ENCODE measurements around the gene OTOG.

The OTOG gene

DNA sequence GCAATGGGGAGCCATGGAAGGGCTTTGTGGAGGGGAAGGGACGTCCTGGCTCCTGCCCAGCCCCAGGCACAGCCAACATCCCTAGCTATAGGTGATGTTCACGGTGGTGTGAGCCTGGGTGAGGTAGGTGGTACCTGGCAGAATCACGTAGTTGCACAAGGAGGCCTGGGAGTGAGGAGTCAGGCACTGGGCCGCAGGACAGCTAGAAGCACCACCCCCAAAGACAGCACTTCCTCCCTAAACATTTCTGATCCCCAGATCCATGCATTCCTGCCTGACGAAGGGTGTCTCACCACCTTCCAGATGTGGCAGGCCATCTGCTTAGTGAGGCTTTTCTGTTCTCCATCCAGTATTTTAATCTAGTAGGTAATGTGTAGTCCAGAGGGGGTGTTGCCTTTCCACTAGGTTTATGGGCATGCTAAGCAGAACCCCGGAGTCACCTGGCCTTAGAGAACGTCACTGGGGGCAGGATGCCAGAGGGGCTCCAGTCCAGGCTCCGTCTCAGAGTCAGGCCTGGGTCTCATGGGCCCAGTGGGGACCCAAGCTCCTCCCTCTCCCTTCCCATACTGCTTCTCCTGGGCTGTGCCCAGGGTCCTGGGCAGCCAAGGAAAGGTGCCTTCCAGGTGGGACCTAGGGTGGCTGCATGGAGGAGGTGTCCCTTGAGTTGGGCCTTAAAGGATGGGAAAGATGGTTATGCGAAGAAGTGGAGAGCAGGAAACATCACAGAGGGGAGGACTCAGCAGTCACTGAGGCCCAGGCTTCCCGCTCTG lies 56.2 kb downstream of the OTOG start:
- no peak overlapping the region for H3K27ac Mint-ChIP-seq

DNA sequence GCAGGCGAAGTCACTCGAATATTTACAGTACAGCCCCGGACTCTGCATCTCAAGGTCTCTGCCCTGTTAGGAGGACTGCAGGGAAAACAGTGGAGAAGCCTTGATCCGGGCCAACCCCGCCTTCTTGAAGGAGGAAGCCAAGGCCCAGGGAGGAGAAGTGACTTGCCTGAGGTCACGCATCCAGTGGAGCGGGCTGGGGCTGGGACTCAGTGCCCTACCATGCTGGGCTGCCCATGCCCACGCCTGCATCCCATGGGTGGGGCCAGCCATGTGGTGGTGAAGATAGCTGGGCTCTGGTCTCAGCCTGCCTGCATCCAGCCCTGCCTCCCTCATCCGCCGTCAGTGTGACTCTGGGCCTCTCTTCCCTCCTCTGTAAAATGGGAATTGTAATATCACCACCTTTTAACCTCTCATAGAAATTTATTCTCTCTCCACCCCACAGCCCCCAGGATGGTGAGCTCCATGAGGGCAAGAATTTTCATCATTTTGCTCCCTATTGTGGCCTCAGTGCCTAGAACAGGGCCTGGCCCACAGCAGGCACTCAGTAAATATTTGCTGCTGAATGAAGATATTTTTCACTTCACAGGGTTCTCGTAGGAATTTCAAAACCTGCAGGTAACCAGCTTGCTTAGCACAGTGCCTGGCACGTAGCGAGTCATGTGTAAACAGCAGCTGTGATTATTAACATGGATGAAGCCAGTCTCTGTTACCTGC lies 57.3 kb downstream of the OTOG start:
- no peaks in the 10 kb centered on the region for H3K36me3 Mint-ChIP-seq (ENCODE audit: low read depth)
- no peak overlapping the region for H3K27ac Mint-ChIP-seq
- H3K4me1 Mint-ChIP-seq (ENCODE audit: low read depth), result peaks cover 4% of the 10 kb centered on the region
- H3K4me3 Mint-ChIP-seq, result no peak overlapping the region
- H3K9me3 Mint-ChIP-seq, result no peaks in the 10 kb centered on the region
- no peaks in the 10 kb centered on the region for H3K27me3 Mint-ChIP-seq

More for the DNA sequence above, 56.2 kb downstream of the OTOG start:
- Mint-ChIP-seq H3K36me3 (ENCODE audit: low read depth) (no peaks in the 10 kb centered on the region), H3K27me3 (no peaks in the 10 kb centered on the region), H3K4me3 (no peak overlapping the region), H3K9me3 (no peaks in the 10 kb centered on the region), H3K4me1 (ENCODE audit: low read depth) (peaks cover 4% of the 10 kb centered on the region)

DNA sequence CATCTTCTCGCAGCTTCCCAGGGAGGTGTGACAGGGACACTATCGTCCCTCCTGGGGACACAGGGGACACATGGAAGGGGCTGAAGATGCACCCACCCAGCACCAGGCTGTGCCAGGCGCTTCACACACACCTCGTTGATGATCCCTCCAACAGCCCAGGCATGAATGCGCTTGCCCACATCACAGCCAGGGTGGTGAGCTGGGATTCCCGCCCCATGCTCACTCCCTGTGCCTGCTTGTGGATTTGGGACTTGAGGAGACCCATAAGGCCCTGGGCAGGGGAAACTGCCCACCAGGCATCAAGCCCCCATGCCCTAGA lies 57.8 kb downstream of the OTOG start:
- no peaks in the 10 kb centered on the region for H3K36me3 Mint-ChIP-seq (ENCODE audit: low read depth)
- H3K27ac Mint-ChIP-seq, result no peak overlapping the region
- H3K4me3 Mint-ChIP-seq, result no peak overlapping the region
- no peaks in the 10 kb centered on the region for H3K9me3 Mint-ChIP-seq
- peaks cover 4% of the 10 kb centered on the region for H3K4me1 Mint-ChIP-seq (ENCODE audit: low read depth)
- H3K27me3 Mint-ChIP-seq, result no peaks in the 10 kb centered on the region

DNA sequence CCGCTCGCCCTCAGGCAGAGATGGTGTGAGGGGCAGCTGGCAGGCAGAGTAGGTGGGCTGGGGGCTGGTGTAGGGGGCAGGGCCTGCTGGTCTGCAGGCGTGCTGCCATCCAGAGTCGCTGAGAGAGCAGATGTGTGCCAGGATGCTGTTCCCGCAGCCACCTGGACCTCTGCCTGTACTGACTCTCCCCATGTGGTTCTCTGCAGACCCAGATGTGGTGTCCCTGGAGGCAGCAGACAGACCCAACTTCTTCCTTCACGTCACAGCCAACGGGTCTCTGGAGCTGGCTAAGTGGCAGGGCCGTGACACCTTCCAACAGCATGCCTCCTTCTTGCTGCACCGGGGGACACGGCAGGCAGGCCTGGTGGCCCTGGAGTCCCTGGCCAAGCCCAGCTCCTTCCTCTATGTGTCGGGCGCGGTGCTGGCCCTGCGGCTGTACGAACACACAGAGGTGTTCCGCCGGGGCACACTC lies 58.6 kb downstream of the OTOG start:
- H3K36me3 Mint-ChIP-seq (ENCODE audit: low read depth), result no peaks in the 10 kb centered on the region
- peaks cover 4% of the 10 kb centered on the region for H3K4me1 Mint-ChIP-seq (ENCODE audit: low read depth)
- no peak overlapping the region for H3K4me3 Mint-ChIP-seq
- no peak overlapping the region for H3K27ac Mint-ChIP-seq
- H3K27me3 Mint-ChIP-seq, result no peaks in the 10 kb centered on the region
- H3K9me3 Mint-ChIP-seq, result no peaks in the 10 kb centered on the region

DNA sequence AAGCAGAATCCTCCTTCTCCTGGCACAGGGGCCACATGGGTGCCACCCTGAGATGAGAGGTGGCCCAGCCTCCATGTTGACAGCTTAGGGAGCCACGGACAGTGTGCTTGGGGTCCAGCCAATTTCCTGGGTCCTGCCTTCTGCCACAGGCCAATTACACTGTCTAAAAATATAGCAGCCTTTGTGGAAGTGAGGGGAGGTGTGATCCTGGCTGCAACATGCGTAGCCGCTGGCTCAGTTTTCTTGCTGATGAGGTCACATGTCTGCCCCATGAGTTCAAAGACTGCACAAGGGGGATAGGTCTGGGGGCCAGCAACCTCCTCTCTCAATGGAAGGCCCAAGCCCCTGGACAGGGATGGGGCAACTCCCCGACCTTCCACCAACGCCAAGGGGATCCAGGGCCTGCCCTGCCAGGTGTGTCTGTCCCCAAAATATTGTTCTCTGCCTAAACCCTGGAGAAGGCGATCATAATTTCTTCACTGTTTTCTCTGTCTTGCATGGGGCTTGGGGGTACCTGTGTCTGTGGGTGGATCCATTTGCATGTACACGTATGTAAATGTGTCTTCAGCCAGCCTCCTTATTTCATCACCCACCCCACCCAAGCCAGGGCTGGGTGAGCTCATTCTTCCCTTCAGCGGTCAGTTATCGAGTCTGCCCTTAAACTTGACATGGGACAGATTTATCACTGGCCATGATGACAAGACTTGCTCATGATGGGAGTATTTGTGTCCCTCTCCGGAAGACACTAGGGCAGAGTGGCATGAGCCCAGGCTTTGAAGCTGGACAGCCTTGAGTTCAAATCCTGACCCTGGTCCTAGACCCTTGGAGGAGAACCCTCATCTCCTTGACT lies 59.4 kb downstream of the OTOG start:
- no peaks in the 10 kb centered on the region for H3K36me3 Mint-ChIP-seq (ENCODE audit: low read depth)
- no peaks in the 10 kb centered on the region for H3K4me1 Mint-ChIP-seq (ENCODE audit: low read depth)
- H3K27ac Mint-ChIP-seq, result no peak overlapping the region
- H3K4me3 Mint-ChIP-seq, result no peak overlapping the region
- peaks cover 2% of the 10 kb centered on the region for H3K27me3 Mint-ChIP-seq
- no peaks in the 10 kb centered on the region for H3K9me3 Mint-ChIP-seq

DNA sequence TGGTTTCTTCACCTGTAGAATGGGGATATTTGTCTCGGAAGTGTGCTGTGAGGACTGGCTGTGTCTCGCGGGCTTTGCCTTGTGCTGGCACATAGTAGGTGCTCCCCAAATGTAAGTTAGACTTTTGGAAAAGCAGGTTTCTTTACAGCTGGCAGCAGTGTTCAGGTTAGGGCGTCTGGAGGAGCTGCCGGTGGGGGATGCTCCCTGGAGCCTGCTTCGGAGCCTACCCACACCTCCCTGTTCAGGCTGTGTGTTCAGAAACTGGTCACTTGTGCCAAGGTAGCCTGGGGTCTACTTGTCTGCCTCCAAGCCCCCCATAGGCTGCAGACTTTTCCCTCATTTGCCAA lies 60.0 kb downstream of the OTOG start:
- Mint-ChIP-seq H3K27ac (no peak overlapping the region), H3K4me3 (no peak overlapping the region), H3K36me3 (ENCODE audit: low read depth) (no peaks in the 10 kb centered on the region), H3K27me3 (peaks cover 5% of the 10 kb centered on the region), H3K9me3 (no peaks in the 10 kb centered on the region), H3K4me1 (ENCODE audit: low read depth) (no peaks in the 10 kb centered on the region)

DNA sequence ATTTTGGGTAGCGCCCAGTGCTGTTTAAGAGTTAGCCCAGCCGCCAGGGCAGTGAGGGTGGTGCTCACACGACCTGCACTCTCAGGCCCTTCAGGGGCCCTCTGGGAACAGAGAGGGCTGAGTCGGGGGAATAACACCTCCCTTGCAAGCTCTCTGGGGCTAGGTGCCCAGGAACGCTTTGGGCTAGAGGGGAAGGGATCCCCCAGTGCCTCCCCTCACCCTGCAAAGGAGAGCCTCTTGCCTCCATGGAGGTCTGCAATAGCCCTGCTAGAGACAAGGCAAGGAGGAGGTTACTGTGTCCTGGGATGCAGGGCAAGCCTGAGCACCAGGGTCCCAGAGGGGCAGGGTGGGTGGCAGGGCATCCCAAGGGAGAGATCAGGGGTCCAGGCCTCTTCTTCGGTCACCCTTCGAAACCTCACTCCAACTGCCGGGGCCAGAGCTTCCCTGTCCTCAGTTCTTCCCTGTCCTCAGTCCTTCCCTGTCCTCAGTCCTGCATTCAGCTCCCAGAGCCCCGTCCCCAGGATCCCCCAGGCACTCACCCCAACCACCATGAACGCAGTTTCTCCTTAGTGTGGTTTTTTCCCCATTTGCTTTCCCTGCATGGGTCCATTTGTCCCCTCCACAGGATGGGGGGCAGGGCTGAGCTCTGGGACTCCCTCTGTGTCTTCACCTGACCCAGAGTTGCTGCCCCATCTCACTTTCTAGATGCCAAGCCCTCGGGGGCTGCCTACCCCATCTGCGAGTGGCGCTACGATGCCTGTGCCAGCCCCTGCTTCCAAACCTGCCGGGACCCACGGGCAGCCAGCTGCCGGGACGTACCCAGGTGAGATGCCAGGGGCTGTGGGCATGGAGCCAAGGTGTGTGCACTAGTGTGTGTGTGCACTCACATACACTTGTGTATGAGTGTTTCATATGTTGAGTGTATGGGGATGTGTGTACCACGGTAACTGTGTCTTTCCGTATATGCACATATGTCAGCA lies 60.8 kb downstream of the OTOG start:
- Mint-ChIP-seq H3K4me1 (ENCODE audit: low read depth) (no peaks in the 10 kb centered on the region), H3K36me3 (ENCODE audit: low read depth) (no peaks in the 10 kb centered on the region), H3K27ac (no peak overlapping the region), H3K9me3 (no peaks in the 10 kb centered on the region), H3K27me3 (peaks cover 5% of the 10 kb centered on the region), H3K4me3 (no peak overlapping the region)

DNA sequence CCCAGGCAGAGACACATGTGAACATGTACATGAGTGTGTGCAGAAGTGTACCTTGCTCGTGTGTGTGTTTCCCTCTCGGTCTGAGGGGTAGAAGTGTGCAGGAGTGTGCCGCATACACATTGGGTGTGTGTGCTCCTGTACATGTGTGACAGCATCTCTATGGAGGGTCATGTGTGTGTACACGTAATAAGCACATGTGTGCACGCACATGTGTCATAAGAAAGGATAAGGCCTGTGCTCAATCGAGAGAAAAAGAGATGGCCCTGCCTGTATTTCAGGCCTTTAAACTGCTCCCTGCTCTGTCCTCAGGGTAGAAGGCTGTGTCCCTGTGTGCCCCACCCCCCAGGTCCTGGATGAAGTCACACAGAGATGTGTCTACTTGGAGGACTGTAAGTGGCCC lies 61.8 kb downstream of the OTOG start:
- Mint-ChIP-seq H3K9me3 (no peaks in the 10 kb centered on the region), H3K4me1 (ENCODE audit: low read depth) (no peaks in the 10 kb centered on the region), H3K4me3 (no peak overlapping the region), H3K27ac (no peak overlapping the region), H3K27me3 (peaks cover 5% of the 10 kb centered on the region), H3K36me3 (ENCODE audit: low read depth) (no peaks in the 10 kb centered on the region)

DNA sequence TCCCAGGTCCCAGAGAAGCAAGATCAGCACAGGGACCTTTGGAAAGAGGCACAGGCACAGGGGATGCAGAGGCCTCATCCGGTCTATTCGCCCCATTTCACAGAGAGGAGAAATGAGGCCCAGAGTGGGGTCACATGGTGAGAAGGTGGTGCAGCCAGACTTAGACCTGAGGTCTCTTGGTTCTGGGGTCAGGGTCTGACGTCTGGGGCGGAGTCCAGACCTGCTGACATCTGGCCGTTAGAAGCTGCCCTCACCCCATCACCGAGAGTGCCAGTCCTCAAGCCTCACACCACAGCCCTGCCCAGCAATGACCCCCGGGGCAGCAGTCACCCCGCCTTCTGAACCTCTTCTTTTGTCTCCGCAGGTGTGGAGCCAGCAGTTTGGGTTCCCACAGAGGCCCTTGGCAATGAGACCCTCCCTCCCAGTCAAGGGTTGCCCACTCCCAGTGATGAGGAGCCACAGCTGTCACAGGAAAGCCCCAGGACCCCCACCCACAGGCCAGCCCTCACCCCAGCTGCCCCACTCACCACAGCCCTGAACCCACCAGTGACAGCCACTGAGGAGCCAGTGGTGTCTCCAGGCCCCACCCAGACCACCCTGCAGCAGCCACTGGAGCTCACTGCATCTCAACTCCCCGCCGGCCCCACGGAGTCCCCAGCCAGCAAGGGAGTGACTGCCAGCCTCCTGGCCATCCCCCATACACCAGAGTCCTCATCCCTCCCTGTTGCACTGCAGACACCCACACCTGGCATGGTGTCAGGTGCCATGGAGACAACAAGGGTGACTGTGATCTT lies 62.4 kb downstream of the OTOG start:
- Mint-ChIP-seq H3K27ac (no peak overlapping the region), H3K4me1 (ENCODE audit: low read depth) (no peaks in the 10 kb centered on the region), H3K9me3 (no peaks in the 10 kb centered on the region), H3K27me3 (peaks cover 7% of the 10 kb centered on the region), H3K36me3 (ENCODE audit: low read depth) (no peaks in the 10 kb centered on the region), H3K4me3 (no peak overlapping the region)

DNA sequence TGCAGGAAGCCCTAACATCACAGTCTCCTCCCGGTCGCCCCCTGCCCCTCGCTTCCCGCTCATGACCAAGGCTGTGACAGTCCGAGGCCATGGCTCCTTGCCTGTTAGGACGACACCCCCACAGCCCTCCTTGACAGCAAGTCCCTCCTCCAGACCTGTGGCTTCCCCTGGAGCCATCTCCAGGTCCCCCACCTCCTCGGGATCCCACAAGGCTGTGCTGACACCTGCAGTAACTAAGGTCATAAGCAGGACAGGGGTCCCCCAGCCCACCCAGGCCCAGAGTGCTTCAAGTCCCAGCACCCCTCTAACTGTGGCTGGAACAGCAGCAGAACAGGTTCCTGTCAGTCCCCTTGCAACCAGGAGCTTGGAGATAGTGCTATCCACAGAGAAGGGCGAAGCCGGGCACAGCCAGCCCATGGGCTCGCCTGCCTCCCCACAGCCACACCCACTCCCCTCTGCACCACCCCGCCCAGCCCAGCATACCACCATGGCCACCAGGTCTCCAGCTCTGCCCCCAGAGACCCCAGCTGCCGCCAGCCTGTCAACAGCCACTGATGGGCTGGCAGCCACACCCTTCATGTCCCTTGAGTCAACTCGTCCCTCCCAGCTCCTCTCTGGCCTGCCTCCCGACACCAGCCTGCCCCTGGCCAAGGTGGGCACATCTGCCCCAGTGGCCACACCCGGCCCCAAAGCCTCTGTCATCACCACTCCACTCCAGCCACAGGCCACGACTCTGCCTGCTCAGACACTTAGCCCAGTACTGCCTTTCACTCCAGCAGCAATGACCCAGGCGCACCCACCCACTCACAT lies 63.2 kb downstream of the OTOG start:
- Mint-ChIP-seq H3K27me3 (peaks cover 9% of the 10 kb centered on the region), H3K9me3 (no peaks in the 10 kb centered on the region), H3K27ac (no peak overlapping the region)

DNA sequence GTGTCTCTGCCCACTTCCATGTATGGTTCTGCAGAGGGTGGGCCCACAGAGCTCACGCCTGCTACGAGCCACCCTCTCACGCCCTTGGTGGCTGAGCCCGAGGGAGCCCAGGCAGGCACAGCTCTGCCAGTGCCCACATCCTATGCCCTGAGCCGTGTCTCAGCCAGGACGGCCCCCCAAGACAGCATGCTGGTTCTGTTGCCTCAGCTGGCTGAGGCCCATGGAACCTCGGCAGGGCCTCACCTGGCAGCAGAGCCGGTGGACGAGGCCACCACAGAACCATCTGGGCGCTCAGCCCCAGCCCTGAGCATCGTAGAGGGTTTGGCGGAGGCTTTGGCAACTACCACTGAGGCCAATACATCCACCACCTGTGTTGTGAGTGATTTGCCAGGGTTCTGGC lies 64.0 kb downstream of the OTOG start:
- no peaks in the 10 kb centered on the region for H3K36me3 Mint-ChIP-seq (ENCODE audit: low read depth)
- no peaks in the 10 kb centered on the region for H3K4me1 Mint-ChIP-seq (ENCODE audit: low read depth)
- H3K27me3 Mint-ChIP-seq, result peaks cover 9% of the 10 kb centered on the region
- no peaks in the 10 kb centered on the region for H3K9me3 Mint-ChIP-seq
- H3K4me3 Mint-ChIP-seq, result no peak overlapping the region
- no peak overlapping the region for H3K27ac Mint-ChIP-seq

More for the DNA sequence above, 63.2 kb downstream of the OTOG start:
- no peaks in the 10 kb centered on the region for H3K4me1 Mint-ChIP-seq (ENCODE audit: low read depth)
- H3K4me3 Mint-ChIP-seq, result no peak overlapping the region
- H3K36me3 Mint-ChIP-seq (ENCODE audit: low read depth), result no peaks in the 10 kb centered on the region

DNA sequence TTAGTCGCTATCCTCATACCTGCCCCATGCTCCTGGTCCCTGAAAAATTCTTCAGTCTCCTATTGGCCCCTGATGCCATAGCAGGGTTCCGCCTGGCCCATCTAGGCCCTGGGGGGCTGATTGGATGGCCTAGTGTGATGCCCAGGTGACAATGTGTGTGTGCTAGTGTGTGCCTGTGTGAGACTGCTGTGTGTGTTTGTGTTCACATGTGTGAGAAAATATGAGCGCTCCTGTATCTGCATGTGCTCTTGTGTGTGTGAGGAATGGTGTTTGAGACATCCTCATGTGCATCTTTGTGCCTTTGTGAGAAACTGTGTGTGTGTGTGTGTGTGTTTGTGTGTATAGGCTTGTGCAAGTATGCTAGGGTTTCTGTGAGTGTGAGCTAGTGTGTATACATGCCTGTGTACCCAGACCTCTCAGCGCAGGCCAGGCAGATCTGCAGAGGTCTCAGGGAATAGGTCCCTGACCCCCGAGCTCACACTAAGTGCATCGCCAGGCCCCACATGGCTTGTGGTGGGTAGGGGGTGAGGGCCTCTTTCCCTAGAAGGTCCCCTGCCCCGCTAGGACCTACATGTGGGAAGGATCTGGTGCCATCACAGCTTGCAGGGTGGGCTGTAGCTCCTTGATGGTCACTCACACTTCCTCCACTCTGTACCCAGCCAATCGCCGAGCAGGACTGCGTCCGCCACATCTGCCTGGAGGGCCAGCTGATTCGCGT lies 64.6 kb downstream of the OTOG start:
- Mint-ChIP-seq H3K36me3 (ENCODE audit: low read depth) (no peaks in the 10 kb centered on the region), H3K27ac (no peak overlapping the region), H3K4me1 (ENCODE audit: low read depth) (no peaks in the 10 kb centered on the region), H3K4me3 (no peak overlapping the region), H3K27me3 (peaks cover 9% of the 10 kb centered on the region), H3K9me3 (no peaks in the 10 kb centered on the region)

All from stimulated activated naive CD8-positive, alpha-beta T cell treated with anti-CD3 and anti-CD28 coated beads, Interleukin-15, Interleukin-2, amounts not matched to agents 100 ng/mL and 50 ng/mL, for 24 hours (primary cell).